ENCODE measurements around the gene EIF4G1.
A peak's percentile ranks its signal among the peaks of the same experiment; 100 is the strongest.

Gene EIF4G1

DNA sequence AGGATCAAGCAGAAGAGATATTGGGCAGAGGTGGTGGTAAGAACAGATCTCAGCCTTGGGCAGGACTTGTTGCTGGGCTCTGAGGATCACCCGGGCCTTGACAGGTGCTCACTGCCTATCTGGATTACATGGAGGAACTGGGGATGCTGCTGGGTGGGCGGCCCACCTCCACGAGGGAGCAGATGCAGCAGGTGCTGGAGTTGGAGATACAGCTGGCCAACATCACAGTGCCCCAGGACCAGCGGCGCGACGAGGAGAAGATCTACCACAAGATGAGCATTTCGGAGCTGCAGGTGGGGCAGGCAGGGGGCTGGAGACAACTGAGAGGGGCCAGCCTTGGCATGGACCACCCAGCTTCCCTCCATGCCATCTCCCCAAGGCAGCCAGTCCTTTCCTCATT lies 30.7 kb upstream of the EIF4G1 start:
- DNase-seq (ENCODE audit: extremely low read depth, low read depth), result no peak
- TF ChIP-seq, protein P1, sequence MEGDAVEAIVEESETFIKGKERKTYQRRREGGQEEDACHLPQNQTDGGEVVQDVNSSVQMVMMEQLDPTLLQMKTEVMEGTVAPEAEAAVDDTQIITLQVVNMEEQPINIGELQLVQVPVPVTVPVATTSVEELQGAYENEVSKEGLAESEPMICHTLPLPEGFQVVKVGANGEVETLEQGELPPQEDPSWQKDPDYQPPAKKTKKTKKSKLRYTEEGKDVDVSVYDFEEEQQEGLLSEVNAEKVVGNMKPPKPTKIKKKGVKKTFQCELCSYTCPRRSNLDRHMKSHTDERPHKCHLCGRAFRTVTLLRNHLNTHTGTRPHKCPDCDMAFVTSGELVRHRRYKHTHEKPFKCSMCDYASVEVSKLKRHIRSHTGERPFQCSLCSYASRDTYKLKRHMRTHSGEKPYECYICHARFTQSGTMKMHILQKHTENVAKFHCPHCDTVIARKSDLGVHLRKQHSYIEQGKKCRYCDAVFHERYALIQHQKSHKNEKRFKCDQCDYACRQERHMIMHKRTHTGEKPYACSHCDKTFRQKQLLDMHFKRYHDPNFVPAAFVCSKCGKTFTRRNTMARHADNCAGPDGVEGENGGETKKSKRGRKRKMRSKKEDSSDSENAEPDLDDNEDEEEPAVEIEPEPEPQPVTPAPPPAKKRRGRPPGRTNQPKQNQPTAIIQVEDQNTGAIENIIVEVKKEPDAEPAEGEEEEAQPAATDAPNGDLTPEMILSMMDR (IDR thresholded peaks at IDR 0.05; ENCODE audit: low read depth, low read length, missing control alignments), result no peak
- no peak overlapping the region for H3K4me3 ChIP-seq (replicated peaks; ENCODE audit: low read depth, low read length)

DNA sequence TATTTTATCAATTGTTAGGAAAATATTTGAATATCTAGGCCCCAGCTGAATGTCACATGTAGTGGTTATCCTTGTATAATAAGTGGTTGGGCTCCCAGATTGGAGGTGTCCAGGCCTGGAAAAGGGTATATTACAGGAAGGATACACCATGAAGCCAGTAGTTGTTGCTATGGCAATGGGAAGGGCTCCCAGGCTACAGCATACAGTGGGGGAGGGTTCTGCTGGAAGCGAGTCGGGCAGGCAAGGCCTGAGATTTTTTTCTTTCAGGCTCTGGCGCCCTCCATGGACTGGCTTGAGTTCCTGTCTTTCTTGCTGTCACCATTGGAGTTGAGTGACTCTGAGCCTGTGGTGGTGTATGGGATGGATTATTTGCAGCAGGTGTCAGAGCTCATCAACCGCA lies 29.7 kb upstream of the EIF4G1 start:
- peak; percentile 56 for DNase-seq (ENCODE audit: extremely low read depth, low read depth)
- TF ChIP-seq, protein P1 (IDR thresholded peaks at IDR 0.05; ENCODE audit: low read depth, low read length, missing control alignments), result peak; percentile 52
- no peak overlapping the region for H3K4me3 ChIP-seq (replicated peaks; ENCODE audit: low read depth, low read length)

DNA sequence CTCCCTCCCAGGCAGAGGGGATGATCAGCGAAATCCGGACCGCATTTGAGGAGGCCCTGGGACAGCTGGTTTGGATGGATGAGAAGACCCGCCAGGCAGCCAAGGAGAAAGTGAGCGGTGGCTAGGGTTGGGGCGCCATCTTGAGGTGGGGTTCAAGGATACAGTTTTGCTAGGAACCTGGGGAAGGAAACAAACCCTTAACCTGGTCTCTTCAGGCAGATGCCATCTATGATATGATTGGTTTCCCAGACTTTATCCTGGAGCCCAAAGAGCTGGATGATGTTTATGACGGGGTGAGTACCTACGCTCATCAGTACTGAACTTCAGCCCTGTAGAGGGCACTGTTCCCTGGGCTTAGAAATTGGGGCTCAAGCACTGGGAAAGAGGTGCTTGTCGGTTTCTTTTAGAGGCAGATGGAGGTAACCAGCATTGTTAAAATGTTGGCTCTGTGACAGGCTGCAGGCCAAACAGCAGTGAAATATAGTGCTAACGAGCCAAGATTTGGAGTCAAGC lies 24.9 kb upstream of the EIF4G1 start:
- TF ChIP-seq, protein P1 (IDR thresholded peaks at IDR 0.05; ENCODE audit: low read depth, low read length, missing control alignments), result peak; percentile 79
- DNase-seq (ENCODE audit: extremely low read depth, low read depth), result peak; percentile 32
- no peak overlapping the region for H3K4me3 ChIP-seq (replicated peaks; ENCODE audit: low read depth, low read length)

DNA sequence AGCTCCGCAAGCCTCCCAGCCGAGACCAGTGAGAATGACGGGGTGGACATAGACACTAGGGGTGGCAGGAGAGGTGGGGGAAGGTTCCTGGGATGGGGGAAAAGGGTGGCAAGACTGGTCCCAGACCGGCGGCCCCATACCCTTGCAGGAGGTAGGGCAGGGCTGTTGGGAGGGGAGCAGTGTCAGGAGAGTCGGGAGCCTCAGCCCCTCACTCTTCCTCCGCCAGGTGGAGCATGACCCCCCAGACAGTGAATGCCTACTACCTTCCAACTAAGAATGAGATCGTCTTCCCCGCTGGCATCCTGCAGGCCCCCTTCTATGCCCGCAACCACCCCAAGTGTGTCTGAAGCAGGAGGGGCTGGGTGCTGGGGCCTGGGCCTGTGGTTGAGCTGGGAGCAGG lies 24.1 kb upstream of the EIF4G1 start:
- TF ChIP-seq, protein P1 (IDR thresholded peaks at IDR 0.05; ENCODE audit: low read depth, low read length, missing control alignments), result no peak
- no peak overlapping the region for H3K4me3 ChIP-seq (replicated peaks; ENCODE audit: low read depth, low read length)
- no peak for DNase-seq (ENCODE audit: extremely low read depth, low read depth)

DNA sequence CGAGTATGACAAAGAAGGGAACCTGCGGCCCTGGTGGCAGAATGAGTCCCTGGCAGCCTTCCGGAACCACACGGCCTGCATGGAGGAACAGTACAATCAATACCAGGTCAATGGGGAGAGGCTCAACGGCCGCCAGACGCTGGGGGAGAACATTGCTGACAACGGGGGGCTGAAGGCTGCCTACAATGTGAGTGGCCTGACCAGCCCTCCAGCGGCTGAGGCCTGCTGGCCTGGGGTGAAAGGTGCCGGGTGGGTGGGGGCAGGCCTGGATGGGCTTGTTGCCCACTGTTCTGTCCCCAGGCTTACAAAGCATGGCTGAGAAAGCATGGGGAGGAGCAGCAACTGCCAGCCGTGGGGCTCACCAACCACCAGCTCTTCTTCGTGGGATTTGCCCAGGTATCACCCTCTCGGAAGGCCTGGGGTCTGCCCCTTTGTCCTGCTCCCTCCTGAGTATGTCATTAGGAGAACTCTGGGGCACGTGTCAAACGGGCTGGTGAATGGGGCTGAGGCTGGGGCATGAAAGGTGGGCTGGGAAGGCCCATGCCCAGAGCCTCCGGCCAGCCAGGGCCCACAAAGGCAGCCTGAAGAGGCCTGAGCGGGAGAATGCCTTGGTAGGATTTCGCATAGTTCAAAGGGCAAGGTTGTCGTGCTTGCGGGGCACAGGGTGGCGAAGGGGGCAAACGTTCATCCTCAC lies 23.2 kb upstream of the EIF4G1 start:
- TF ChIP-seq, protein P1 (IDR thresholded peaks at IDR 0.05; ENCODE audit: low read depth, low read length, missing control alignments), result no peak
- no peak for DNase-seq (ENCODE audit: extremely low read depth, low read depth)
- no peak overlapping the region for H3K4me3 ChIP-seq (replicated peaks; ENCODE audit: low read depth, low read length)

DNA sequence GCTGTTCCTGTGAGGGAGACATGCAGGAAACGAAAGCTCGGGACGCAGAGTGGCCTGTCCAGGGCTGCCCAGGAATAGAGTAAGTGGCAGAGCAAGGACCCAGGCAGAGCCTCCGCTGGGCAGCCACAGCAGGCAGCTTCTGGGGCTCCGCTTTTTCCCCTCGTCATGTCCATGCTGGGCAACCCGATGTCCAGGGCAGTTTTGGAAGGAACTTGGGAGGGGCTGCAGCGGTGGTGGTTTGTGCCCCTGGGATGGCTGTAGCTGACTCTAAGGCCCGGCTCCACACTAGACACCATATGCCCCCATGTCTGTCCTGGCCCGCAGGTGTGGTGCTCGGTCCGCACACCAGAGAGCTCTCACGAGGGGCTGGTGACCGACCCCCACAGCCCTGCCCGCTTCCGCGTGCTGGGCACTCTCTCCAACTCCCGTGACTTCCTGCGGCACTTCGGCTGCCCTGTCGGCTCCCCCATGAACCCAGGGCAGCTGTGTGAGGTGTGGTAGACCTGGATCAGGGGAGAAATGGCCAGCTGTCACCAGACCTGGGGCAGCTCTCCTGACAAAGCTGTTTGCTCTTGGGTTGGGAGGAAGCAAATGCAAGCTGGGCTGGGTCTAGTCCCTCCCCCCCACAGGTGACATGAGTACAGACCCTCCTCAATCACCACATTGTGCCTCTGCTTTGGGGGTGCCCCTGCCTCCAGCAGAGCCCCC lies 22.5 kb upstream of the EIF4G1 start:
- TF ChIP-seq, protein P1 (IDR thresholded peaks at IDR 0.05; ENCODE audit: low read depth, low read length, missing control alignments), result no peak
- no peak for DNase-seq (ENCODE audit: extremely low read depth, low read depth)
- no peak overlapping the region for H3K4me3 ChIP-seq (replicated peaks; ENCODE audit: low read depth, low read length)
